ENCODE measurements around the gene MSL2.
"Not testable (repeated sequence)": the region's sequence is repeated elsewhere in the genome, so short reads cannot be mapped to it uniquely, and the experiment has no call there.

Gene MSL2

GRCh38 chr3:136146981-136147729, 49.0 kb downstream of the MSL2 start:
- in situ Hi-C loops (cut with MboI; ENCODE audit: low sequenced_read_pairs), result no loop called here

- in situ Hi-C loops (cut with MboI; ENCODE audit: low sequenced_read_pairs), result not testable (repeated sequence)
These were observed 51.7 kb downstream of the MSL2 start for GRCh38 chr3:136144397-136144796.

GRCh38 chr3:136142592-136142991, 53.5 kb downstream of the MSL2 start:
- in situ Hi-C loops (cut with MboI; ENCODE audit: low sequenced_read_pairs), result no loop called here

- in situ Hi-C loops (cut with MboI; ENCODE audit: low sequenced_read_pairs), result no loop called here
These were observed 54.2 kb downstream of the MSL2 start for GRCh38 chr3:136141891-136142290.

GRCh38 chr3:136141291-136141785, 54.8 kb downstream of the MSL2 start:
- in situ Hi-C loops (cut with MboI; ENCODE audit: low sequenced_read_pairs), result no loop called here

- in situ Hi-C loops (cut with MboI; ENCODE audit: low sequenced_read_pairs), result no loop called here
These were observed 59.7 kb downstream of the MSL2 start for GRCh38 chr3:136136454-136136853.

GRCh38 chr3:136135039-136135802, 60.9 kb downstream of the MSL2 start:
- in situ Hi-C loops (cut with MboI; ENCODE audit: low sequenced_read_pairs), result no loop called here

GRCh38 chr3:136134091-136134490, 62.0 kb downstream of the MSL2 start:
- in situ Hi-C loops (cut with MboI; ENCODE audit: low sequenced_read_pairs), result no loop called here

GRCh38 chr3:136131647-136132046, 64.5 kb downstream of the MSL2 start:
- in situ Hi-C loops (cut with MboI; ENCODE audit: low sequenced_read_pairs), result not testable (repeated sequence)

GRCh38 chr3:136122006-136122405, 74.1 kb downstream of the MSL2 start:
- in situ Hi-C loops (cut with MboI; ENCODE audit: low sequenced_read_pairs), result no loop called here

GRCh38 chr3:136120373-136121348, 75.5 kb downstream of the MSL2 start:
- in situ Hi-C loops (cut with MboI; ENCODE audit: low sequenced_read_pairs), result no loop called here

GRCh38 chr3:136119783-136120182, 76.4 kb downstream of the MSL2 start:
- in situ Hi-C loops (cut with MboI; ENCODE audit: low sequenced_read_pairs), result not testable (repeated sequence)

GRCh38 chr3:136119332-136119731, 76.8 kb downstream of the MSL2 start:
- in situ Hi-C loops (cut with MboI; ENCODE audit: low sequenced_read_pairs), result not testable (repeated sequence)

- in situ Hi-C loops (cut with MboI; ENCODE audit: low sequenced_read_pairs), result no loop called here
These were observed 81.7 kb downstream of the MSL2 start for GRCh38 chr3:136114421-136114820.

GRCh38 chr3:136110481-136110880, 85.7 kb downstream of the MSL2 start:
- in situ Hi-C loops (cut with MboI; ENCODE audit: low sequenced_read_pairs), result no loop called here

- in situ Hi-C loops (cut with MboI; ENCODE audit: low sequenced_read_pairs), result no loop called here
These were observed 86.6 kb downstream of the MSL2 start for GRCh38 chr3:136109499-136109898.

GRCh38 chr3:136106101-136106500, 90.0 kb downstream of the MSL2 start:
- in situ Hi-C loops (cut with MboI; ENCODE audit: low sequenced_read_pairs), result no loop called here

GRCh38 chr3:136105044-136105443, 91.1 kb downstream of the MSL2 start:
- in situ Hi-C loops (cut with MboI; ENCODE audit: low sequenced_read_pairs), result no loop called here
